ENCODE results near the gene HTRA1.

- TF ChIP-seq SKIL (IDR thresholded peaks at IDR 0.05; ENCODE audit: low read depth, poor library complexity, severe bottlenecking) (no peak), KAT2A (conservative IDR thresholded peaks at IDR 0.05; ENCODE audit: control insufficient read depth, low read depth, low read length) (no peak), ZBED1 (IDR thresholded peaks at IDR 0.05; ENCODE audit: borderline replicate concordance) (no peak), SMC3 (IDR thresholded peaks at IDR 0.05; ENCODE audit: borderline replicate concordance, low read length) (no peak), GABPA (IDR thresholded peaks at IDR 0.05; ENCODE audit: low read depth) (no peak), POLR2A (IDR thresholded peaks at IDR 0.05; ENCODE audit: low read depth, low read length) (no peak), JUND (IDR thresholded peaks at IDR 0.05; ENCODE audit: low read depth, low read length) (no peak), RFX5 (IDR thresholded peaks at IDR 0.05; ENCODE audit: low read depth, low read length) (no peak), EZH2 (IDR thresholded peaks at IDR 0.05; ENCODE audit: borderline replicate concordance, control insufficient read depth, low read depth, low read length) (no peak), EP300 (IDR thresholded peaks at IDR 0.05; ENCODE audit: borderline replicate concordance in 1 of 2, control insufficient read depth in 1 of 2, low read depth in 2 of 2, low read length in 2 of 2) (no peak), HDAC2 (IDR thresholded peaks at IDR 0.05) (no peak)
- TF ChIP-seq, protein P1, sequence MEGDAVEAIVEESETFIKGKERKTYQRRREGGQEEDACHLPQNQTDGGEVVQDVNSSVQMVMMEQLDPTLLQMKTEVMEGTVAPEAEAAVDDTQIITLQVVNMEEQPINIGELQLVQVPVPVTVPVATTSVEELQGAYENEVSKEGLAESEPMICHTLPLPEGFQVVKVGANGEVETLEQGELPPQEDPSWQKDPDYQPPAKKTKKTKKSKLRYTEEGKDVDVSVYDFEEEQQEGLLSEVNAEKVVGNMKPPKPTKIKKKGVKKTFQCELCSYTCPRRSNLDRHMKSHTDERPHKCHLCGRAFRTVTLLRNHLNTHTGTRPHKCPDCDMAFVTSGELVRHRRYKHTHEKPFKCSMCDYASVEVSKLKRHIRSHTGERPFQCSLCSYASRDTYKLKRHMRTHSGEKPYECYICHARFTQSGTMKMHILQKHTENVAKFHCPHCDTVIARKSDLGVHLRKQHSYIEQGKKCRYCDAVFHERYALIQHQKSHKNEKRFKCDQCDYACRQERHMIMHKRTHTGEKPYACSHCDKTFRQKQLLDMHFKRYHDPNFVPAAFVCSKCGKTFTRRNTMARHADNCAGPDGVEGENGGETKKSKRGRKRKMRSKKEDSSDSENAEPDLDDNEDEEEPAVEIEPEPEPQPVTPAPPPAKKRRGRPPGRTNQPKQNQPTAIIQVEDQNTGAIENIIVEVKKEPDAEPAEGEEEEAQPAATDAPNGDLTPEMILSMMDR (IDR thresholded peaks at IDR 0.05 in 2 of 3, conservative IDR thresholded peaks at IDR 0.05 in 1 of 3; ENCODE audit: control insufficient read depth in 2 of 3, extremely low read depth in 1 of 3, insufficient read depth in 1 of 3, low read depth in 3 of 3, low read length in 3 of 3) = no peak
These were observed 24.3 kb downstream of the HTRA1 start for GRCh38 chr10:122485670-122486069.

Measured in GM12878 (cell line).